ELF-1 (cell line): ENCODE measurements around the gene ASIC3.
A peak's percentile ranks its signal among the peaks of the same experiment; 100 is the strongest.
"Not testable (repeated sequence)": the region's sequence is repeated elsewhere in the genome, so short reads cannot be mapped to it uniquely, and the experiment has no call there.

ENCODE experiments used
- DNase-seq: peaks from one replicate; pipeline ENCODE4 v3.0.0-alpha.2; 2016; ENCODE audit warnings: low read depth, low spot score

The ASIC3 gene

DNA sequence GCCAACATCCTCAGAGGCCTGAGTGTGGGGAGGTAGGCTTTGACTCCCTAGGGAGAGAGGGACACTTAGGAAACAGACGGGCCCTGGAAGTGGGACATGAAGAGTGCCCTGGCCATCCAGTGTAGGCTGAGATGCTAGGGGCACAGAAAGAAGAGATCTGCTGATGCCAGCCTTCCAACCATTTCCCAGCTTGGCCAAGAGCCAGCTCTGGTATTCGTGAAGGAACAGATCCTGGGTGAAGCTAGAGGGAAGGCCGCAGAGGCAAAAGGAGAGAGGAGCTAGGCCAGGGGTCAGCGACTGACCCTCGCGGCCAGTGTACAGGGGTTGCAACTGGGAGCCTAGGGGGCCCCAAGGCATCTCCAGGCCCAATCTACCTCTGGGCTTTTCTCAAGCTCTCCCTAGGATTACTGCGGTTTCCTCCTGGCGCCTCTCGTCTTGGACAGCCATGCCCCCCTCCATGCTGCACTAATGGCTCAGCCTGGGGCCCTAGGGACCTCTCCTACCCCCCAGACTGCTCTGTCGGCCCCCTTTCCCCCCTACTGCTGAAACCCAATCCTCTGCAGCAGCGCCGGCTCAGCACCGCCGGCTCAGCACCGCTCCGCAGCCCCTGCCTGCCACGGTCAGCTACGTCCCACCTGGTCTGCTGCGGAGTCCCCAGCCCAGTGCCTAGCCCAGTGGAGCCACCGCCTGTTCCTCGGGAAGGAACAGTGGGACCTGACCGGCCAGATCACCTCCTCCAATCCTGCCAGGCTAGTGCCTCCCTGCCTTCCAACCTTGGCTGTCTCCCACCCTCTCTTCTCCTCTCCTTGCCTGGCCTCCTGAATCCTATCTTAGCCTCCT, at the start of gene ASIC3:
ASIC3 (plus strand) TSS at position 556 of the 840 bp plus-strand sequence. CDS start 355 bp downstream, outside the sequence.
- no peak for DNase-seq

DNA sequence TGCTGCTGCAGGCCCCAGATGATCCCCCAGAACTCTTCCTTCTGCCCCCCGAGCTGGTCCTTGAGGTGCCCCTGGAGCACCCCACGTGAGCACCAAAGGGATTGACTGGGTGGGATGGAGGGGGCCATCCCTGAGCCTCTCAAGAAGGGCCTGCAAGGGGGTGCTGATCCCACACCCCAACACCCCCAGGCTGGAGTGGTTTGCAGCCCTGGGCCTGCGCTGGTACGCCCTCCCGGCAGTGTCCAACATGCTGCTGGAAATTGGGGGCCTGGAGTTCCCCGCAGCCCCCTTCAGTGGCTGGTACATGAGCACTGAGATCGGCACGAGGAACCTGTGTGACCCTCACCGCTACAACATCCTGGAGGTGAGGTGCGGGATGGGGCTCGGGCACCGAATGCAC, 49.3 kb upstream of the ASIC3 start:
- no peak for DNase-seq

DNA sequence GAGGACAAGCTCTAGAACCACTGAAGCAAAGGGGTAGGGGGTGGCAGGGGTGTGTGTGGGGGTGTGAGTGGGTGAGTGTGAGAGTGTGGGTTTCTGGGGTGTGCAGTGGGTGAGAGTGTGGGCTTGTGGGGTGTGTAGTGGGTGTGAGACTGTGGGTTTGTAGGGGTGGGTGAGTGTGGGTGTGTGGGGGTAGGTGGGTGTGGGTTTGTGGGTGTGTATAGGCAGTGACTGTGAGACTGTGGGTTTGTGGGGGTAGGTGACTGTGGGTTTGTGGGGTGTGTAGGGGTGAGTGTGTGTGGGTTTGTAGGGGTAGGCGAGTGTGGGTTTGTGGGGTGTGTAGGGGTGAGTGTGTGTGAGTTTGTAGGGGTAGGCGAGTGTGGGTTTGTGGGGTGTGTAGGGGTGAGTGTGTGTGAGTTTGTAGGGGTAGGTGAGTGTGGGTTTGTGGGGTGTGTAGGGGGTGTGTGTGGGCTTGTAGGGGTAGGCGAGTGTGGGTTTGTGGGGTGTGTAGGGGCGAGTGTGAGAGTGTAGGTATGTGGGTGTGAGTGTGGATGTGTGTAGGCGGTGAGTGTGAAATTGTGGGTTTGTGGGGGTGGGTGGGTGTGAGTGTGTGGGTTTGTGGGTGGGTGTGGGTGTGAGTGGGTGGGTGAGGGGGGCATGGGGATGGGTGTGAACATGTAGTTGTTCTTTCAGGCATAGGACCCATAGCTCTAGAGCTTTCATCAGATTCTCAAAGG, 48.7 kb upstream of the ASIC3 start:
- no peak for DNase-seq

DNA sequence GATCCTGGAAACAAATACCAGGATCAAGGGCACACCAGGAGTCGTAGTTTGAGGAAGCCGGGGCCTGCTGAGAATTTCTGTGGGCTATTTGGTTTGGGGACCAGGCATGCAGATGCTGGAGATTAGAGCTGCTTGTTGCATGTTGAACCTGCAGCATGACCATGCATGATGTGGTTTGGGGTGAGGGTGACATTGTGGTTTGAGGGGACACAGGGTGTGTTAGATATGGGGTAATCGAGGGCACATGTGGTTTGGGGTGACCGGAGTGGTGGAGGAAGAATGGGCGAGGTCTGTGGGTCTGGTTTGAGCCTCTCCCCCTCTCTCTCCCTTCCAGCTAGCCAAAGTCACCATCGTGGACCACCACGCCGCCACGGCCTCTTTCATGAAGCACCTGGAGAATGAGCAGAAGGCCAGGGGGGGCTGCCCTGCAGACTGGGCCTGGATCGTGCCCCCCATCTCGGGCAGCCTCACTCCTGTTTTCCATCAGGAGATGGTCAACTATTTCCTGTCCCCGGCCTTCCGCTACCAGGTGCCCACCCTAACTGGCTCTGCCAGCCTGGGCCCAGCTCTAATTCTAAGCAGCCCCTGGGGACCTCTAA, 47.3 kb upstream of the ASIC3 start:
- no peak for DNase-seq

DNA sequence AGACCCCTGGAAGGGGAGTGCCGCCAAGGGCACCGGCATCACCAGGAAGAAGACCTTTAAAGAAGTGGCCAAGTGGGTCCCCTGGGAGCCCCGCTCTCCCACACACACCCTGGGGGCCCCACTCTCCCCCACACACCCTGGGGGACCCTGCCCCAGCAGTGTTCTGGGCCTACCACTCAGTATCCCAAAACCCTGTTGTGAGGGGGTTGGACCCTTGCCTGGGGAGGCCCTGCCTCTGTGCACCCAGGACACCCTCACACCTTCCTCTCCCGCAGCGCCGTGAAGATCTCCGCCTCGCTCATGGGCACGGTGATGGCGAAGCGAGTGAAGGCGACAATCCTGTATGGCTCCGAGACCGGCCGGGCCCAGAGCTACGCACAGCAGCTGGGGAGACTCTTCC, 46.8 kb upstream of the ASIC3 start:
- no peak for DNase-seq

DNA sequence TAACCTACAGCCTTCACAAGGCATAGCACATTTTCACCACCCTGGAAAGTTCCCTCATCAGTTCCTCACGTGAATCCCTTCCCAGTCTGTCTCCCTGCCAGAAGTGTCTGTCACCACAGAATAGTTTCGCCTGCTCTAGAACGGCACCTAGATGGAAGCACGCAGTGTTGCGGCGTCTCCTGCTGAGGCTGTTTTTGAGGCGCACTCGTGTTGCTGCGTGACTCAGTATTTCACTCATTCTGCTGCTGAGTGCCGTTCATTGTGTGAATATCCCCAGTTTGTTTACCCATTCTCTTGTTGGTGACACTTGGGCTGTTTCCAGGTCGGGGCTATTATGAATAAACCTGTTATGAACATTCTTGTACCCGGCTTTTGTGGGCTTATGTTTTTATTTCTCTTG, 44.8 kb upstream of the ASIC3 start:
- DNase-seq: no peak

DNA sequence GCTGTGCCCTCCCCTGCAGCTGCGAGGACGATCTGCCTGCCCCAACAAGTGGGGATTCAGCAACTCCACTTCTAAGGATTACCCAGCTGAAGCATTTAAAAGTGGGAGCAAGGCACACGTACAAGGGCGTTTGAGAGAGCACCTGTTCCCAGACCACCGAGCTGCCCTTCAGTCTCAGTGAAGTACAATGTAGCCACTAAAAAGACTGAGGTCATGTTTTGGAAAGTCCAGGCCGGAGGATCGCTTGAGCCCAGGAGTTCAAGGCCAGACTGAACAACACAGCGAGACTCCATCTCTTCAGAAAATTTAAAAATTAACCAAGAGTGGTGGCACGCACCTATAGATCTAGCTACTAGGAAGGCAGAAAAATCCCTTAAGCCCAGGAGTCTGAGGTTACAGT, 42.8 kb upstream of the ASIC3 start:
- DNase-seq: no peak

DNA sequence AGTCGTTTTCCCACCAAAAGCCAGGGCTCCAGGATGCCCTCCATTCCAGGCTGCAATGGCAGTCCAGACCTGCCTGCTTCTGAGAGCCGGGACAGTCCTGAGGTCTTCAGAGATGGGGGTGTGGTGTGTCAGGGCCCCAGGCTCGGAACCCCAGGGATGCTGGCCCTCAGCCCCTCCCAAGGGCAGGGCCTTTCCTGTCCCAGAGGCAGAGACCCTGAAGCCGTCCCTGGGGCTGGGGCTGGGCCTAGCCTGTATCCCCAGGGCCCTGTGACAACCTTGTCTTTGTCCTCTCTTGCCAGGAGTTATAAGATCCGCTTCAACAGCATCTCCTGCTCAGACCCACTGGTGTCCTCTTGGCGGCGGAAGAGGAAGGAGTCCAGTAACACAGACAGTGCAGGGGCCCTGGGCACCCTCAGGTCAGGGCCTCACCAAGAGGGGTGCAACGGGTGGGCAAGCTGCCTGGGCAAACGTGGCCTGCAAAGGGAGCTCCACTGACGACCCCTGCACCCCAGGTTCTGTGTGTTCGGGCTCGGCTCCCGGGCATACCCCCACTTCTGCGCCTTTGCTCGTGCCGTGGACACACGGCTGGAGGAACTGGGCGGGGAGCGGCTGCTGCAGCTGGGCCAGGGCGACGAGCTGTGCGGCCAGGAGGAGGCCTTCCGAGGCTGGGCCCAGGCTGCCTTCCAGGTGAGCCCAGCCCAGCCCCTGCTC, 41.6 kb upstream of the ASIC3 start:
- DNase-seq: no peak

DNA sequence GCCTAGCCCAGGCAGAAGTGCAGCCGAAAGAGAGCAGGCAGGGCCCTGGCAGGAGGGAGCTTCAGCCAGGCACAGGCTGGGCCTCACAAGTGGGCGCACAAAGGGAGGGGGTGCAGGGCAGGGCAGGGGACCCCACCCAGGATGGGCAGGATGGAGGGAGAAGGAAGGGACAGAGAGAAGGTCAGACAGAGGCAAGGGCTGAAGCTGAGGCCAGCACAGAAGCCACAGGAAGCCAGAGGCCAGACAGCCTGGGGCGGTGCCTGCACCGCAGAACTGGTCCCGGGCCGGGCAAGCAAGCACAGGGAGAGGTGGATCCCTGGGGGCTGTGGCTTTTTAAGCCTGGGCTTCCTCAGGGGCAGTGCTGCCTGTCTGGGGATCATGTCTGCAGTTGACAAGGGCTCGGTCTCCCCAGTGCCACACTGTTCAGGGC, 40.8 kb upstream of the ASIC3 start:
- DNase-seq: peak; percentile 81

DNA sequence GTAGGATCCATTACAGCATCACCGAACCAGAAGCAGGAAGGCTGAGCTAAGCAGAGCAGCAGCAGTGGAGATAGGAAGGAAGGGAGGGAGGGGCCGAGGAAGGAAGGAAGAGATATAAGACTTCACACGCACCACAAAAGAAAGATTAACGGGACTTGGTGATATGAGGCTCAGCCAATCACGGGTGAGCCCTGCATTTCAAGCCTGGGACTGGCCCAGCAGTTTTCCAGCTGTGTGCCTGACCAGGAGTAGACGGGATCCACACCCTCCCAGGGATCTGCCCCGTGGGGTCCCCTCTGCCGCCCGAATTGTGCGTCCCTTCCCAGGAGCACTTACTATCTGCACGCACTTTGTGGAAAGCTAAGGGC, 40.2 kb upstream of the ASIC3 start:
- peak; percentile 72 for DNase-seq

DNA sequence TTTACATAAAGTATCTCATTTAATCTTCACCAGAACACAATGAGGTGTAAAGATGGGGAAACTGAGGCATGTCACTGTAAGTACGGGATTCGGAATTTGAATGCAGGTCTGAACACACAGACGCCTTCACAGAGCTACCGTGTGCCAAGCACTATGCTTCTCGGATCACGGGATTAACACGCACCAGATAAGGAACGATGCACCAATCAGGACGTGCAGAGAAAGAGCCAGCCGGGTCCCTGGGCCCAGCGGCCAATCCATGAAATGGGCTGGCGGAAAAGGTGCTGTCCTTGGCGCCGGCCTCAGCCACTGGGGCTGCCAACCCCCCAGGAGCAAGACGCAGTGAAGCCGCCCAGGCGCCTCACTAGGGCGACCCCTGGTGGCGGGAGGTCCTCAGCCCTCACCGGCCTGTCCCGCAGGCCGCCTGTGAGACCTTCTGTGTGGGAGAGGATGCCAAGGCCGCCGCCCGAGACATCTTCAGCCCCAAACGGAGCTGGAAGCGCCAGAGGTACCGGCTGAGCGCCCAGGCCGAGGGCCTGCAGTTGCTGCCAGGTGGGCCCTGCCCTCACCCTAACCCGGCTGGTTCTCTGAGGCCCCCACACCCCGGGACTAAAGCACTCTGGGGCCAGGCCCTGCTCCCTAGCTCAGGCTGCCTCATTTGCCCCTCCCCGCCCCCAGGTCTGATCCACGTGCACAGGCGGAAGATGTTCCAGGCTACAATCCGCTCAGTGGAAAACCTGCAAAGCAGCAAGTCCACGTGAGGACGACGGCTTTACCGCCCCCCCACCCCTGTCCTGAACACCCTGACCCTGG, 39.6 kb upstream of the ASIC3 start:
- DNase-seq: peak; percentile 96

DNA sequence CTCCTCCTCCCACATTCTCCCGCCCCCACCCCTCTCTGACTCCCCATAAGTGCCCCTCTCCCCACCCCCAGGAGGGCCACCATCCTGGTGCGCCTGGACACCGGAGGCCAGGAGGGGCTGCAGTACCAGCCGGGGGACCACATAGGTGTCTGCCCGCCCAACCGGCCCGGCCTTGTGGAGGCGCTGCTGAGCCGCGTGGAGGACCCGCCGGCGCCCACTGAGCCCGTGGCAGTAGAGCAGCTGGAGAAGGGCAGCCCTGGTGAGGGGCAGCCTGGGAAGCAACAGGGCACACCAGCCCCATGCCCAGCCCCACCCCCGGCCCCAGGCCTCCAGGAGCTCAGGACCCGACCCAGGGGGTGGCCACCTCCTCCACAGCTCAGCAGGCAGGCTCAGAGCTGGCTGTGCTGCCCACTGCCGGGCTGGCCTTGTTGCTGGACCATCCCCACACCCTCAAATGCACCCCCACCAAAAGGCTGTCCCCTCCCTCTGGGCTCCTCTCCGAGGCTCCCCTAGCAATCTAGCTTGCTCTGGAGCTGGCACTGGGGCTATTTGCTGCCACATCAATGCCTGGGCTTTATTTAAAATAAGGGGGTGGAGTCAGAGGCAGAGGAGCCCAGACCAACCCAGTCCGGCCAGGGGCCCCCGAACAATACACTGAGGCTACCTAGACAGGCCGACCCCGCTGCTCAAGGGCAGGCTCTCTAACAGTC, 38.8 kb upstream of the ASIC3 start:
- peak; percentile 60 for DNase-seq

DNA sequence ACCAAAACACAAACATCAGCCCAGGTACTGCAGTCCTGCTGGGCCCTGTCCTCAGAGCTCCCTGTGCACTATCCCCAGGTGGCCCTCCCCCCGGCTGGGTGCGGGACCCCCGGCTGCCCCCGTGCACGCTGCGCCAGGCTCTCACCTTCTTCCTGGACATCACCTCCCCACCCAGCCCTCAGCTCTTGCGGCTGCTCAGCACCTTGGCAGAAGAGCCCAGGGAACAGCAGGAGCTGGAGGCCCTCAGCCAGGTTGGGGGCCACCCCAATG, 38.4 kb upstream of the ASIC3 start:
- no peak for DNase-seq

DNA sequence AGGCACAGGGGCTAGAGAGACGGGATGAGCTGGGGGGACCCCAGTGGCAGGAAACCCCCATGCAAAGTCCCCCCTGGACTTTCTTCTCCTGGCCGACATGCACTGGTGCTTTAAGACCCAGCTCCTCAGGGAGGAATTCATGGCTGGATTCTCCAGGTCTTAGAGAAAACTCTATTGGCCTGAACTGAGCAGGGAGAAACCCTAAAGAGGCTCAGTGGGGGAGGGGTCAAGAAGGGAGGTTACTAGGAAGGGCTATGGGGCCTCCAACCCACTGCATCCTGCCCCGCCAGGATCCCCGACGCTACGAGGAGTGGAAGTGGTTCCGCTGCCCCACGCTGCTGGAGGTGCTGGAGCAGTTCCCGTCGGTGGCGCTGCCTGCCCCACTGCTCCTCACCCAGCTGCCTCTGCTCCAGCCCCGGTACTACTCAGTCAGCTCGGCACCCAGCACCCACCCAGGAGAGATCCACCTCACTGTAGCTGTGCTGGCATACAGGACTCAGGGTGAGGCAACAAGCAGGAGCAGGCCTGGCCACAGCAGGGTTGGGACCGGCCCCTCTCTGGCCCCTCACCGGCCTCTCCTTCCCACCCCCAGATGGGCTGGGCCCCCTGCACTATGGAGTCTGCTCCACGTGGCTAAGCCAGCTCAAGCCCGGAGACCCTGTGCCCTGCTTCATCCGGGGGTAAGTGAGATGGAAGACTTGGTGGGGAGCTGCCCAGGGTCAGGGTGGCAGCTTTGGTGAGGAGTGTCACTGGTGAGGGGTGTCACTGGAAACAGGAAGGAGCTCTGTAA, 37.8 kb upstream of the ASIC3 start:
- DNase-seq: peak; percentile 77

DNA sequence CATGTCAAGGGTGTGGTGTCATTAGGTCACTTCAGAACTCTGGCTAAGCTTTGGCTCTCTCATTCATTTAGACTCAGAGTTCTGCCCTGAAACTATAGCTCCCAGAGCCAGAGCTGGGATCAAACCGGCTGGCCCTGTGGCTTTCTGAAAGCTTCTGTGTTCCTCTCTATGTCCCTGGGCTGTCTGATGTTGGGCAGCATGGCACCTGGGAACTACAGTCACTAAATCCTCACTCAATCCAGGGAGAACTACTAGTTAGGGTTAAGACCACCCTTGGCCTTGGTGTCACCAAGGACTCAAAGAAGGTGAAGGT, 37.3 kb upstream of the ASIC3 start:
- no peak for DNase-seq

DNA sequence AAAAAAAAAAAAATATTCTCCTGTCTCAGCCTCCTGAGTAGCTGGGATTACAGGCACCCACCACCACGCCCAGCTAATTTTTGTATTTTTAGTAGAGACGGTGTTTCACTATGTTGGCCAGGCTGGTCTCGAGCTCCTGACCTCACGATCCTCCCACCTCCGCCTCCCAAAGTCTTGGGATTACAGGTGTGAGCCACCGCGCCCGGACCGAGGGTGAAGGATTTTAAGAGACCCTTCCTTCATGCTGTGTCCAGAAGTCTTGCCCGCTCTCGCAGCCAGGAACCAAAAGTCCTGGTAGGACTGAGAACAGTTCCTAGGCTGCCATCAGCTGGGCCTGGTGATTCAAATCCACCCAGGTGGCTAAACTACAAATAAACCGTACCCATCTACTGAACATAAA, 36.7 kb upstream of the ASIC3 start:
- not testable (repeated sequence) for DNase-seq

DNA sequence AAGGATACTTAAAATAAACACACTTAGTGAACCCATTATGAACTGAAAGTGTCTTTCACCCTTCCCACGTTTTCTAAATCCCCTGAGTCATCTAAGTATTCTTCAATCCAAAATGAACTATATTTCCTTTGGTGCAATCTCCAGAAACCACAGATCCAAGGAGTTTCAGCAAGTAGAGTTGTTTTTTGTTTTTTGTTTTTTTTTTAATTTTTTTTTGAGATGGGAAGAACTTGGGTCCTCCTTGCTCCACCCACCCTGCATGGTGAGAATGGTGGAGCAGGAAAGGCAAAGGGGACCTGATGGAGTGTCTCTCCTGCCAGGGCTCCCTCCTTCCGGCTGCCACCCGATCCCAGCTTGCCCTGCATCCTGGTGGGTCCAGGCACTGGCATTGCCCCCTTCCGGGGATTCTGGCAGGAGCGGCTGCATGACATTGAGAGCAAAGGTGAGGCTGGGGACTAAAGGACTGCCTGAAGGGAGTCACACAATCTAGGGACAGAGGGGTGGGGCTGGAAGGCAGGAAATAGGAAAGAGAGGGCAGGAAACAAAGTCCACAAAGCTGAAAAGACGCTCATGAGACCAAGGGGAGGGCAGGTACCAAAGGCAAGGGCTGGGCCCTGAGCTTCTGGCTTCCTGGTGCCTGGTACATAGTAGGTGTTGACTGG, 36.2 kb upstream of the ASIC3 start:
- DNase-seq: no peak

DNA sequence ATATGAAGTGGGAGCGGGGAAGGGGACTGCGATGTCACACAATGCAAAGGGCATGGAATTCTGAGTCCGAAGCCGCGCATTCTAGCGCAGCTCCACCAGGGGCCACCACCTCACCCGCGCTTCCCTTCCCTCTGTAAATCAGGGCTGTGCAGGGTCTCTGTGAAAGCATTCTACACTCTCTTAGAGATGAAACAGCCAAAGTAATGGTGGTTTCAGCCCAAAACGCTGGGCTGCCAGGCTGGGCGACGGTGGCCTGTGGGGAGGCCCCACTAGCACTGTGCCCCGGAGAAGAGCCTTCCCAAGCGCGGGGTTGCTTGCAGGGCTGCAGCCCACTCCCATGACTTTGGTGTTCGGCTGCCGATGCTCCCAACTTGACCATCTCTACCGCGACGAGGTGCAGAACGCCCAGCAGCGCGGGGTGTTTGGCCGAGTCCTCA, 35.4 kb upstream of the ASIC3 start:
- peak; percentile 89 for DNase-seq

DNA sequence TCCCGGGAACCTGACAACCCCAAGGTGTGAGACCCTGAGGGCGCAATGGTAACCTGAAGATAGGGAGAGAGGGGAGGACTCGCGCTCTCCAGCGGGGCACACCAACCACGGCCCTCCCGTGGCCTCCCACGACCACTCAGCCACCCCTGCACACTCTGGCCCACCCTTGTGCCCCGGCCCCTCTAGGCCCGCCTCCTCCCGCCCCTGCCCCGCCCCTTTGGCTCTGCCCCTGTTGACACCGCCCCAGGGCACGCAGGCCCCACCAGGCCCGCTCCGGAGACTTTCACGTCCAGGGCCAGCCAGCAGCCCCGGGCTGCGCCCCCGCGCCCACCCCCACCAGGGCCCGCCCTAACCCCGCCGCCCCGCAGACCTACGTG, 35.0 kb upstream of the ASIC3 start:
- no peak for DNase-seq
